DMS79 (cell line): ENCODE results near the gene MAD2L1.

Source experiments
- DNase-seq: peaks from one replicate; lab custom pipeline; 2025; lab: John Stamatoyannopoulos, UW

Gene MAD2L1

DNA sequence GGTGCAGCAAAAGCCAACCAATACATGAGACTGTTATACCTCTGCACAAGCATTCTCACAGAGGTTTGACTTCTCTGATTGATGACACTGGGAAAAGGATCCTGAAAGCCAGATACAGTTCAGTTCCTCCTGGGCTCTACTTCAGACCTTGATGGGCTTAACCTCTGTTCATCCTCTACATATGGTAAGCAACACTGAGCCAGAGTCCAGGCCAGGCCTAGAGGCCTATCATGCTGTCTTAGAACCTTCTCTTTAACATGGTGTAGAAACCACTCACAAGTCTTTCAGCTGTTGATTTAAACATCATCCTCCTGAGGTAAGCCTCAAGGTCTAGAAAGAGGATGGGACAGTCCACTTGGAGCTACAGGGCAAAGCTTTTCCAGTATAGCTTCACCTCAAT is 9.2 kb downstream of the MAD2L1 start:
- no peak for DNase-seq

DNA sequence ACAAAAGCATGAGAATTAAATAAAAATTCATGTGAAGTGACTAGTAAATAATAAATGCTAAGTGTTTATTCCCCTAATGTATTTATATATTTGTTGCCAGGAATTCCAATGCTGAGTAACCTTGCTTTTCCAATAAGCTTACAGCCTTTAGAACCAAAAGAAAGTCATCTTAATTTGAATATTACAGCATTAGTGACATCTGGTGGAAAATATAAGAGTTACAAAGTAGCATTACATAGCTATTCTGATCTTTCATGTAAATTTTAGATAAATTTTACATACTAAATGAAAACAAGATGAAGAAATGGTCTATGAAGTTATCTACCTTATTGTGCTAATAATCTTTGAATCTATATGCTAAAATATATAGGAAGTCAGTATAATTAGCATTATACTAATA is 10.4 kb downstream of the MAD2L1 start:
- DNase-seq: no peak

DNA sequence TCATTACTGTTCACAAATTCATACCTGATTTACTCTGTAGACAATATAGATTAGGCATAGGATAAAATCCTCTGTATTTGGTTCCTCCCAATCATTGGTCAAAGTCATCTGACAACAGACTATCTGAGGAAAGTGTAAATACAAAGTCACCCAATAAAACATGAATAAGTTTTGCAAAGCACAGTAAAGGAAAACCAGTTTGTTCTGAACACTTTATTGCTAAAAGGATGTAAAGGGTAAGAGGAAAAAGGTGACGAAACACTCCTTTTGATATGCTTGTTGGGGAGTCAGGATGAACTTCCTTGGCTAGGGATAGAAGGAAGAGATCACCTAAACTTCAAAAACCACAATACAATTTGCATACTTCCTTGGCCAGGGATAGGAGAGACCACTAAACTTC is 10.9 kb downstream of the MAD2L1 start:
- no peak for DNase-seq

DNA sequence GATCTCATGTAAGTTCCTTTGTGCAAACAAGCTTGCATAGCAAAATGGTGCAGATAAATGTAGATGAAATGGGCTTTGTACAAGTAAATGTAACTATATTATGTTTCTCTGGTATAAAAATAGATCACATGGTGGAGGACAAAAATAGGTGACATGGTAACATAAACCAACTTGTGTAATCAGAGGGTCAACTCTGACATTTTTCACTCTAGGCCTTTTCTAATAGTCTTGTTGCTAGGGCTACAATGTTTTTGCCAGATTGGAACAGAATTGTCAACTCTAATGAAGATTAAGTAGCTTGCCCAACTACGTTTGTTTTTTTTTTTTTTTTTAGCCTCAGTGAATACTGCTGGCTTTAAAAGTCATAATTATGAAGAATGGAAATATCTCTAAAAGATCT is 11.5 kb downstream of the MAD2L1 start:
- no peak for DNase-seq

DNA sequence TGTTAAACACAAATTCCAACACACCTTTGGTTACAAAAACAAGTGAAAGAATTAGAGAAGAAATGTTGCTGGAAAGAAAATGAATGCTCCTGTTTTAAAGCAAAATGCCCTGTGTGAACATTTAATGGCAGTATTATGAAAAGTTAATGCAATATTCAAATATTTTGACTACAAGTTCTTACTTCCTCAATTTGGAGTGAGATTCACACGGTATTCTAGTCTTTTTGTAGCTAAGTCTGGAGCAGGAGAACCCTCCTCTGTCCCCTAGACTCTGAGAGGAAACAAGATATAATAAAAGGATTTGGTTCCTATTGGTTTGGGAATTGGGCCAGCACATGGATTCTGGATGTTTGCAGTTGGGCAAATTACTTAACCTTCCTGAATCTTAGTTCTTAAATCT is 12.7 kb downstream of the MAD2L1 start:
- DNase-seq: no peak

DNA sequence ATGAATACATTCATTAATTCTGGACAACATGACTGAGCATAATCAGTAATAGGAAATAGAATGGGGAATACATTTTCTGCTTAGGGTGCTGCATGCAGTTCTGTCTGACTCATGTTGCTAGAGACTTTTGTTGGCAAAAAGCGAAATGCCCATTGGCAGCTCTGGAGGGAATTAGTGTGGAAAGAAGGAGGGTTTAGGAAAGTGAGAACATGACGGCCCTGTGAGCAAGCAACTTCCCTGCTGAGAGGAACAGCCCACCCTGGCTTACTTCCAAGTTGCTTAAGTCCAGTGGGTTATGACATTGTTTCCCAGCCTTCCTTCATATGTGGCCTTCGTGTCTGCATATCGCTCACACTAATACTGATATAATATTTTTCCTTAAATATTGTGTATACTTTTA is 13.8 kb downstream of the MAD2L1 start:
- DNase-seq: no peak

DNA sequence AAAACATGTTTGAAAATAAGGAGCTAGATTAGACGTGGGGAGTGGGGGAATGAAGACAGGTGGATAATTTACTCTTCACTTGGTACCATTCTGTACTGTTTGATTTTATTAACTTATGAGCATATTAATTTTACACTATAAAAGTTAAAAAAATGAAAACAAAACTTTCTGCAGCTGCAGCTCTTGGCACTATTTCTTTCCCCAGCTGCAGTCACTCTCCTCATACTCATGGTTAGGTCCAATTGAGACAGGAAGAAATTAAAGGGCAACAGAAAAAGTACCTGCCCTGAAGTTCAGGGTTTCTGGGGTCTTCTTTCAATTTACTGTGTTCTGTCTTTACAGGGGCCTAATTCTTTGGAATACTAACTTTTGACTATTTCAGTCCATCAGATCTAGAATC is 15.4 kb downstream of the MAD2L1 start:
- no peak for DNase-seq

DNA sequence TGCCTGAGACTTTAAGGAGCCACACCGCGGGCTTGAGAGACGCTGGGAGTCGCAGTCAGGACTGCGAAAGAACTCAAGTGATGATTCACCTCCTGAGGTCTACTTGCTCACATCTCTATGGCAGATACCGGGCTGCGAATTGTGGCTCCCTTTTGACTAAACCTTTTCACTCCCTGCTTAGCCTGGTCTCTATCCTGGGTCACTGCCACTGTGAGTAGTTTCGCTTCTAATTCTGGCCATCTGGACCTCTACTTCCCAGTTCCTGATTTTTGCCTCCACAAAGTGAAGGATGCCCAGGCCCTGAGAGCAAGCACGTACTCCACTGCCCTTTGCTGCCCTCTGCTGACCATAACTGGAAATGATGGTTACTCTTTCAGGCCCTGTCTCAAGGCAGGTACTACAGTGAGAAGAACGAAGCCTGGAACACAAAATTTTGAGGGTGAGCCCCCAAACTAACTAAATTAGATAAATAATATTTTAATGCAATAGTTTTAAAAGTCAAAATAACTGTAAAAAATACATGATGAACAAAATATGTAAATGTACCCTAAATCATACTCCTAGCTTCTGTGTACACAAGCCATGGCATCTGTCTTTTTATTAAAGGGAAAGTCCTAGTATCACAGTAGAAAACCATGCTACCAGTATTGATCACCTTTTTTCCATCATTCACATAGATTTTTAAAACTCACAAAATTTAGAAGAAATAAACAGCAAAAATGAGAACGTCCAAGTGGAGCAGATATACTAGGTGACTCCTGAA is 16.7 kb downstream of the MAD2L1 start:
- peak; percentile 38 for DNase-seq

DNA sequence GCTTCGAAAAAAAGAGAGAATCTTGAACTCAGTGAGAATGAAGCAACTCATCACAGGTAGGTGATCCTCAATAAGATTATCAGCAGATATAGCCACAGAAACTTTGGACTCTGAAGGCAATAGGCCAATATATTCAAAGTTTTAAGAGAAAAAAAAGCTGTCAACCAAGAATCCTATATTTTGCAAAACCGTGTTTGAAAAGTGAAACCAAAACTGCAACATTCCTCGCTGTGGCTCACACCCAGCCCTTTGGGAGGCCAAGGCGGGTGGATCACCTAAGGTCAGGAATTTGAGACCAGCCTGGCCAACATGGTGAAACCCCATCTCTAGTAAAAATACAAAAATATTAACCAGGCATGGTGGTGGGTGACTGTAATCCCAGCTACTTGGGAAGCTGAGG is 22.8 kb downstream of the MAD2L1 start:
- no peak for DNase-seq

DNA sequence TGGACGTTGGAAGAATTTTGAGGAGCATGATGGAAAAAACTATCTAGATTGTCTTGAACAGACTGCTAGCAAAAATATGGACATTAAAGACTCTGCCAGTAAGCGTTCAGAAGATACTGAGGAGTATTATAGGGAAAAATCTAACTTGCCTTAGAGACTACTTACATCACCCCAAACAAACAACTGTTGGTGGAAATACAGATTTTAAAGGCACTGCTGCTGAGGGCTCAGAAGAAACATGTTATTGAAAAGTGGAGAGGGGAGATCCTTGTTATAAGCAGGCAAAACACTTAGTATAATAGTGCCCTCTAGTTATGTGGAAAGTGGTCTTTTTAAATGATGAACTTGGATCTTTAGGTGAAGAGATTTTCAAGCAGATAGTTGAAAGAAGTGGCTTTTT is 29.2 kb downstream of the MAD2L1 start:
- no peak for DNase-seq

DNA sequence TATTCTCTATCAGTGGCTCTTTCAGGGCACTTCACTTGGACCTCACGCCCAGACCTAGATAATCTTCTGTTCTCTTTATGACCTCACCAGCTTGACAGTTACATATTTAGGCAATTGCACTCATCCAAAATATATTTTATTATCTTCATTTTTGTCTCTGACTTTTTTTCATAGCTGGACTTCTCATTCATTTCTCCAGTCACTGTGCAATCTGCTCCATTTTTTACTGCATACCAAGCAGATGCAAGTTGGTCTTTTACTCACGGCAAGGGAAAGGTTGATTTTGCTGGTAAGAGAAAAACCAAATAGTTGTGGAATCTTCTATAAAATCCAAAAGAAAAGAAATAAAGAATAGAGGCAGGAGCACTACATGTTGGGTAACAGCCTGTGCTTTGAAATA is 31.7 kb downstream of the MAD2L1 start:
- DNase-seq: no peak

DNA sequence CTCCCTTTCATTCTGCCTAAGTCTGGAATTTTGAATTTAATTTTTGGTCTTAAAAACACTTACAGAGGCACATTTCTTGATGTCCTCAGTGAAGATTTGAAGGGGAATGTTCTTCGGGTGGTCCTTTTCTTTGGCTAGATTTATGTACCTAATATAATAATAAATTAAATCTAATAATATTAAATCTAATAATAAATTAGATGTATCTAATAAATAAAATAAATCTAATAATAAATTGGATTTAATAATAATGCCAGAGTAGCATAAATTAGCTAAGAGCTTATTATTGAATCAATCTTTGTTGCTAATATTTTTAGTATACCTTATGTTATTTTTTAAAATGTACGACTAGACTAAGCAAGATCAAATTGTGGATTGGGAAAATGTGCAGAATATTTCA is 39.8 kb downstream of the MAD2L1 start:
- DNase-seq: no peak

DNA sequence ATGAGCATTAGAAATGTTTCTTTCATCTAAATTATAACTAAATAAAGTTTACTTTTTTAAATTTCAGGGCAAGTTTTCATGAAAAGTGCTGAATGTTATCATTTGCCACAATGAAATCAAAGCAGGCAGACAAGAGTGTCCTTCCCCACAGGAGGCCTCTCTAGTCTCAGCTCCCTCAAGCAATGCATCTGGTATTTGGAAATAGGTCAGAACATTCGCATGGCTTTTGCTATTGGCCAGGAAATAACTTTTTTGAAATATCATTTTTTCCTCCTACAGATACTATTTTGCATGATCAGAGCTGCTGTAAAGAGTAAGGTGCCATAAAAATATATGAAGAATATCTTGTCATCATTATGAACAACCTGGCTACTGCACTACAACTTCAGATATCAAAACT is 41.1 kb downstream of the MAD2L1 start:
- no peak for DNase-seq

DNA sequence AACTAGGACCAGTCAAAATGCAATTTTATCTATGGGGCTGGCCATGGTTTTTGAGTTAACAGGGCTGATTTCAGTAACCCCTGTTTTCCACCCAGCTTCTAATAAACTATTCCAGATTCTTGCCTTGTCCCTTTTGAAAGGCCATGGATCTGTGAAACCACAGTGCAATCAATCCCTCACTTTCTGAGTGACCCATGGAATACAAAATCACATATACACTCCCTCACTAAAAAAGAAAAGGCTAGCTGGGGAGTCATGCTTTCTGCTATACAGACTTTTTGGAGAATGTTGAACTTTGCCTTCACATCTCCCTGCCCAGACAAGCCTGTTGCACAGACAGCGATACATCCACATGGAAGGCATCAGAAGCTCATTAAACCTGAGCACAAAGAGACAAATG is 47.9 kb downstream of the MAD2L1 start:
- DNase-seq: no peak

DNA sequence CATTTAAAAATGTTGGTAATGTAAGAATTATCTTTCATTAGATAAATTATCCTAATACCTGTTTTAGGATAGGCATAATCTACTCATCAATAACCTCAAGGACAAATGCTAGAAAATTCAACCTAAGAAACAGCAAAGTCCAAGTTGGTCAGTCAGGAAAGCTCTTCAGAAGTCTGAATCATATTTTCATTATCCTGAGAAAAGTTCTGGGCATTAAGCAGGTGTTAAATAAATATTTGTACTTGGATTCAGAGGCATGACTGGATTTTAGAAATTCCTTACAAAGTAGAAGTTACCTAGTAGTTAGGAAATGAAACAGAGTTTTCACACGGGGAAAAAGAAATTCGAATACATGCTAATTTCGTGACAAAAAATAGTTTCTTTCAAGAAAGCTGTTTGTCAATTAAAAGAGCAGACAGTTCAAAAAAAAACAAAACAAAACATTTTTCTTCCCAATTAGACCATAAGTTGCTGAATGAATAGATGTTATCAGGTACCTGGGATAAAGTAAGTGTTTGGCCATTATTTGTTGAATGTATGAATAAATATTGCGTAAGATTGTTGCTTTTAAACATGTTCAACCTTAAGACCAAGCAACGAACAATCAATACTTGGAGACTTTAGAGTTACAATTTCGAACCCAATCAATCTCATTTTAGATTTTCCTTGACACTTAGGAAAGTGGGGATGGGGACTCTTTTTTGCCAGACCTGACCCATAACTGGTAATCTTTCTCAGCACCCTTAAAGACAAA is 48.5 kb downstream of the MAD2L1 start:
- DNase-seq: no peak

DNA sequence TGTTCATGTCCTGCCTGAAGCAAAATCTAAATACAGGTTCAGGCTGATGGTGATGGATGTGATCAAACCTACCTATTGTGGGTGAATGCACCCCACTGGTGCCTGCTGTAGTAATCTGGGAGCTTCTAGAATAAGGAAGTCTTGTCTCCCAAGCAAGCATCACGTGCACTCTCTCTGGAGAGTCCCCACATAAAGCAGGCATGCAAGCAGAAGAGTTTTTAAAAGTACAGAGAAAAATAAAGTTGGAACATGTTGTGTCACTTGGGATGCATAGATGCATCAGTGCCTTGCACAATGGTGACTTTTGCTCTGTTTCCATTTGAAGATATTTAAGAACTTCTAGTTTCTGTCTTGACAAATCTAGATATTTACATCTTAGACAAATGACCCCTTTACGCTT is 54.9 kb downstream of the MAD2L1 start:
- DNase-seq: no peak

DNA sequence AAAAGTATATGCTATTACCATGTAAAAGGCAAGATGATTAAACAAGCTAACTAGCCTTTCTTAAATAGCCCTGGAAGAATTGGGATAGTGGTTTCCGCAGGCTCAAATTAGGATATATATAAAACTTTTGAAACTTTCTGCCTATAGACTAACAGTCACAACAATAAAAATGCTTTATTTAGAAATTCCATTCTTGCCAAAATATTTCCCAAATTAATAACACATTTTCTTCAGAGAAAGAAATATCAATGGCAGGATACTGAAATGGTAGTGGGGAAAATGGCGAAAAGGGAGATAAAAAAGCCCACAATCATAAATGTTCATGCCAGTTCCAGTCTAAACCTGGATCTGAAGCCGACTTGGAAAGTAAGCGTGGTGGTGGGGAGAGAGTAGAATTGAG is 56.0 kb downstream of the MAD2L1 start:
- DNase-seq: no peak

DNA sequence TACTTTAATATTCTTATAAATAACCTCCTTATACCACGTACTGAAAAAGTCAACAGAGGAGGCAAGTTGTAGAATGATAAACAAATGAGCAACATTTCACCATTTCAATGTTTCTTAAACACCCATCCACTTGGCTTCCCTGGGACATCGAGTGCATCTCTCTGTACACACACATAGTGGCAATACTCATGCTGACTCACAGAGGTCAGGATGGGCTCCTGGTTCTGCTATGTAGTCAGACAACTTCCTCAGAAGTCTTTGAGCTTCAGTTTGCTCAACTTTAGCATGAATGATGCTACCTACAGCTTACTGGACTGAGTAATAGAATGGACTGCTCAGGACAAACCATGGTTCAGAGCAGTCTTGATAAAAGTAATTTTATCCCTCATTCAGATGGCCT is 56.9 kb downstream of the MAD2L1 start:
- no peak for DNase-seq

DNA sequence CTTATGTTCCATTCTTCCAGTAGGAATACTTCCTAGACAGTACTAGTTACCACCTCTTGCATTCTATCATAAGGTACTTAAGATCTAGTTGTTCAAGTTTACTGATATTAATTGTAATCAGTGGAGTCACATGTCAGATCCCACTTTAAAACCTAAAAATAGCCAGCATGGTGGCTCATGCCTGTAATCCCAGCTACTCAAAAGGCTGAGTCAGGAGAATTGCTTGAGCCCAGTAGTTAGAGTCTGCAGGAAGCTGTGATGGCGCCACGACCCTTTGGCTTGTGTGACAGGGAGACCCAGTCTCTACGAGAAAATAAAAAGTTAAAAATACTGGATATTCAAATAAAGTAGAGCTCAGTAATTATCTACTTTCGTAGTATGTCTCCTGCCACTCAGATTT is 57.7 kb downstream of the MAD2L1 start:
- DNase-seq: no peak

DNA sequence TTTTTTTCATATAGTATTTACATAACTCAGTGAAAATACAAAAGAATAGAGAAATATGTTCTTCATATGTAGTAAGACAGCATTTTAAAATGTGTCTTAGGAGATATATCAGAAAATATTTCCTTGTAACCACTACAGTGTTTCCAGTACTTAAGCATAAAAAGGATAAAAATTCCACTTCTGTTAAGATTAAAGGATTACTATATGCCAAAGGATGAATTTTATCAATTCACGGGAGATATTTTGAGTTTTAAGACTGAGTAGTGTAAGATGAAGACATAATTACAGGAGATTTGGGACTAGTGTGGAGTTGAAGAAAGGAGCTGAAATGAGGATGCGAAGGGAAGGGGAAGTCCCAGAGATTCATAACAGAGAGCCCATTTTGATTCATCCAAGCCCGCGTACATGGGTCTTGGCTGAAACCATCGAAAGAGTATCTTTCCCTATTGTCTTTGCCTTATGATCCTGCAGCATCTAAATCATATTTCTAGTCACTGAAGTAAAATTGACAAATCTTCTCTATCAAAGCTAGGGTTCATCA is 58.7 kb downstream of the MAD2L1 start:
- no peak for DNase-seq

DNA sequence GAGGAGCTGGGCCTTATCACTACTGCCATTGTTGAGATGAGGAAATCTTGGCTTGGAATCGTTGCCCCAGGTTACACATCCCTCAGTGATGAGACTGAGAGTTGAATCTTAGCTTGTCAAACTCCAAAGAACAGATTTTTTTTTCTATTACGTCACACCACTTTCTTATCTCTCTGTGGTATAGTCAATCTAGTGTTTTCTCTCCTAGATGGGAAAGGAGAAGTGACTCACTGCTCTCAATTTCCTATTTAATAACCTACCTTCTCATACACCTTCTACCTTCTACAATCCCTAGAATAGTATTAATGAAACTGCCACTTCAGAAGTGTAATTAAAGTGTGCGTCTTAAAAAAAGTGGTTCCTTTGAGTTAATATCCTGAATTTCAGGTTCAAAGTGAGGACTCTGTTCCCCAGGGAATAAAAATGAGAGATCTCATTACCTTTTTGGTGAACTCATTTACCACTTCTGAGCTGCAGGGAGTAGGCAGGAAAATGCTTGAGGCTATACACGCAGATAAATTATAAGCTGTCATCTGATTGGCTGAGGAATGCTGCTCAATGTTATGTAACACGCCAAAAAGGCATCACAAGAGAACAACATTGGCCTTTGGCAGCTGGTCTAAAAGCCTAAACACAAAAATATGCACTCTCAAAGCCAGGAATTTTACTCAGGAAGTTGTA is 59.3 kb downstream of the MAD2L1 start:
- DNase-seq: no peak
